SK-N-SH treated with all-trans-retinoic acid at 6 μM for 48 hours (cell line): Measurements from ENCODE around the gene GRIA2.
"Not testable (repeated sequence)": the region's sequence is repeated elsewhere in the genome, so short reads cannot be mapped to it uniquely, and the experiment has no call there.

Experiments
- ESRRG ChIP-seq: fragments of 250-450 bp; sonication (Bioruptor Pico); IDR thresholded peaks from 2 replicates; pipeline ENCODE4 v1.6.1; 2021; ENCODE audit warnings: mild to moderate bottlenecking
- PATZ1 ChIP-seq: fragments of 250-450 bp; sonication (Bioruptor Pico); IDR thresholded peaks from 2 replicates; pipeline ENCODE4 v1.8.0; 2020; ENCODE audit warnings: mild to moderate bottlenecking, moderate library complexity, borderline replicate concordance
- RARB ChIP-seq: fragments of 250-450 bp; sonication (Bioruptor Pico); IDR thresholded peaks from 2 replicates; pipeline ENCODE4 v1.8.0; 2021; ENCODE audit warnings: mild to moderate bottlenecking, moderate library complexity

DNA sequence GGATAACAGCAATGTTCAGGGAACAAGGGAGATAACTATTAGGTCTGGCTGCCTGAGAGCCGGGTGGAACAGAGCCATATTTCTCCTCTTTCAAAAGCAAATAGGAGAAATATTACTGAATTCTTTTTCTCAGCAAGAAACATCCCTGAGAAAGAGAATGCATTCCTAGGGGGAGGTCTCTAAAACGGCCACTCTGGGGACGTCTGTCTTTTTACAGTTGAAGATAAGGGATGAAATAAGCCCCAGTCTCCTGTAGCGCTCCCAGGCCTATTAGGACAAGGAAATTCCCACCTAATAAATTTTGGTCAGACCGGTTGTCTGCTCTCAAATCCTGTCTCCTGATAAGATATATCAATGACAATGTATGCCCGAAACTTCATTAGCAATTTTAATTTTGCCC, 37.6 kb downstream of the GRIA2 start:
- not testable (repeated sequence) for TF ChIP-seq ESRRG (CRISPR knock-in tag); PATZ1 (CRISPR knock-in tag); RARB
